Caki2 (cell line): ENCODE measurements around the gene HBEGF. TPM values are rescaled to one million over a fixed set of nuclear protein-coding genes. Genes with fewer than 3 reads are reported as not detected.

Experiments used
- DNase-seq: peaks from one replicate; pipeline ENCODE4 v3.0.0-alpha.2; 2015; ENCODE audit warnings: low read depth
- in situ Hi-C: cut with HindIII; loops from 2 replicates; pipeline ENCODE4 v1.10.0; 2016; ENCODE audit warnings: low sequenced_read_pairs, low pct_unique_long_range_greater_than_20kb, mixed read lengths
- total RNA-seq: library from RNA; depleted of rRNA; stranded (reverse); fragments of >200 nt; shearing (Covaris generic); gene quantifications from 2 replicates; pipeline ENCODE4 v1.2.3, GENCODE V29; 2014; ENCODE audit warnings: low replicate concordance; rRNA removed

Gene HBEGF, protein sequence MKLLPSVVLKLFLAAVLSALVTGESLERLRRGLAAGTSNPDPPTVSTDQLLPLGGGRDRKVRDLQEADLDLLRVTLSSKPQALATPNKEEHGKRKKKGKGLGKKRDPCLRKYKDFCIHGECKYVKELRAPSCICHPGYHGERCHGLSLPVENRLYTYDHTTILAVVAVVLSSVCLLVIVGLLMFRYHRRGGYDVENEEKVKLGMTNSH
- 1.8 and 5.8 TPM in 2 replicates for total RNA-seq

DNA sequence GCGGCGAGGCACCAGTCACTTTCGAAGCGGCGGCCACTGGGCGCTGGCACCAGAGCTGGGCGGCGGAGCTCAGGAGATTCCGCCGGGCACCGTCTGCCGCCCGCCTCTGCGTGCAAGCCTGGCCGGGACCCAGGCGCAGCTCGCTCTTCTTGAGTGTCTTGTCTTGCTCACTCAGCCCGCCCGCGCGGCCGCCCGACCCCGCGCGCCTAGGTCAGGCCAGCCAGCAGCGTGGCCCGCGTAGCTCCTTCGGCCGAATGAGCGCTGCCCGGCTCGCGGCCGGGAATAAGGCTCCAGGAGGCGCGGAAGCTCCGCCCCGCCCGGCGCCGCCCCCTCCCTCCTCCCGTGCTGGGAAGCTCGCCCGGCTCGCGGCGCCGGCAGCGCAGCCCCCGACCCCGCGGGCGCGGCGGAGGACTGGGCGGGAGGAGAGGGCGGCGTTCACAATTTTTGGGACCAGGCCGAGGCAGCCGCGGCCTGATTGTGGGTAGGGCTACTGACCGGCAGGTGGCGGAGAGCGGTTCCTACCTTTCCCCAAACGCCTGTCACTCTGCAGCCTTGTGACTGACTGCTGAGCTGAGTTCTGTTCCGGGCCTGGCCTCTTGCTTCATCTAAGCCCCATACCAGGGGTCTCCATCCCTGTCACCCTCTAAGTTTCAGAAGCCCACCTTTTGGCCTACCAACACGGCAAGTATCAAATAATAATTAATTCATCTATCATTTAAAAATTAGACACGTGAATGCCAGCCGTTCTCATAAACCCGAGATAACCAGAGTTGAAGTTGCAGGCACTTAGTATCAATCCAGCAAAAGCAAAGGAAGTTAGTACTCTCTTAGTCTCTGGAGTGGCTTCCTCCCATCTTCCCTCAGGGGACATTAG is at the start of gene HBEGF:
TSS of gene HBEGF (minus strand) at position 256 of the 874 bp plus-strand sequence. CDS start 275 bp downstream, outside the sequence.
- in situ Hi-C loops = no loop called here
- peak; percentile 72 for DNase-seq

DNA sequence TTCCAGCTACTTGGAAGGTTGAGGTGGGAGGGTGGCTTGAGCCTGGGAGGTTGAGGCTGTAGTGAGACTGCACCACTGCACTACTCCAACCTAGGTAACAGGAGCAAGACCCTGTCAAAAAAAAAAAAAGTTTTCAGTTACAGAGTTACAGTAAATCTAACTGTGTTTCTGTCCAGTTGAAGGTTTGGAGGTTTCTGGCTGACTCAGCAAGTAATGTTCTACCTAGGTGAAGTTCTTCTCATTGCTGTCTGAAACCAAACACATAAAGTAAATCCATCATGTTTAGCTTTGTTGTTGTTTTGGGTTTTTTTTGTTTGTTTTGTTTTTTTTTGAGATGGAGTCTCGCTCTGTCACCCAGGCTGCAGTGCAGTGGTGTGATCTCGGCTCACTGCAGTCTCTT is 47.3 kb upstream of the HBEGF start:
- in situ Hi-C loops = no loop called here
- DNase-seq = no peak

DNA sequence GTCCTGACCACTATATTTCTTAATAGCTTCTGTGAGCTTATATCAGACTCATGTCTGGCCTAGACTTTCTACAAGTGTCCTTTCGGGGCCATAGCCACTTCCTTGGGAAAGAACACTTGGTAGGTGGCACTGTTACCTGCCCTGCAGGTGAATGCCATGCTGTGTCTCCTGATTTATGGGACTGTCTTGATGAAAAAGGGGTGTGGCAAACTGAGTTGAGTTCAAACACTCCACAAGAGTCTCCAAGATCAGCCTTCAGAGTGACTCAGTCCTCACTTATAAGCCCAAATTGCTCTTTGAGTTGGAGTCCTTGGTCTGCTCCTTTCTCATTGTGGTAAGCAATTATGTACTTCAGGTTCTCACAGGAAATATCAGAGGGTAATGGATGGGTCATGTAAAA is 45.3 kb upstream of the HBEGF start:
- in situ Hi-C loops = no loop called here
- DNase-seq = no peak

DNA sequence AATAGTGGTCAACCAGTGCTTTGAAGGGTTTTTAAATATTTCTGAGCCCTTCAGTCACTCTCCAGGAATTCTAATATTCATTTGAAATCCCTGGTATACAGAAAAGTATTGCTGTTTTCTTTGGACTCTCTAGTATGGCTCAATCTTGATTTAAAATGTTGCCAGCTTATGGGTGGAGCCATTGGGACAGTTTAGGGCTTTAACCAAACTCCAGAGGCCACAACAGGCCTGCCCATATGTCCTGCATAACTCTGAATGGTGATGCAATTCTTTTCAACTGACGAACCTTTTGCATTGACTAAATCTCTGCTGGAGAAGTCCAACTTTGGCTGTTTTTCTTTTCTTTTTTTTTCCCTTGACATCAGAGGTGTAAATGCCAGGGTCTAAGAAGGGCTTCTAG is 44.9 kb upstream of the HBEGF start:
- in situ Hi-C loops = no loop called here

DNA sequence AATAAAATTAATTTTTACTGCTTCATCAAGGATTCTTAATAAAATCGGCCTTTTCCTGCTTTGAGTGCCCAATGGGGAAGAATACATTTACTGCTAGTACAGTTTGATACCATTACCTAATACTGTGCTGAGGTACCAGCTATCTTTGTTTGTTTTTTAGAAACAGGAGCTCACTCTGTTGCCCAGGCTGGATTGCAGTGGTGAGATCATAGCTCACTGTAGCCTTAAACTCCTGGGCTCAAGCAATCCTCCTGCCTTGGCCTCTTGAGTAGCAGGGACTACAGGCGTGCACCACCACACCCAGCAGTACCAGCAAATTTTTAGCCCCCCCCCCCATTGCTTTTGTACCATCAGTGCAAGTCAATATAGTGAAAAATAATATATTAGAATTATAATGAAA is 41.6 kb upstream of the HBEGF start:
- in situ Hi-C loops = no loop called here

More for the DNA sequence above, 44.9 kb upstream of the HBEGF start:
- no peak for DNase-seq

DNA sequence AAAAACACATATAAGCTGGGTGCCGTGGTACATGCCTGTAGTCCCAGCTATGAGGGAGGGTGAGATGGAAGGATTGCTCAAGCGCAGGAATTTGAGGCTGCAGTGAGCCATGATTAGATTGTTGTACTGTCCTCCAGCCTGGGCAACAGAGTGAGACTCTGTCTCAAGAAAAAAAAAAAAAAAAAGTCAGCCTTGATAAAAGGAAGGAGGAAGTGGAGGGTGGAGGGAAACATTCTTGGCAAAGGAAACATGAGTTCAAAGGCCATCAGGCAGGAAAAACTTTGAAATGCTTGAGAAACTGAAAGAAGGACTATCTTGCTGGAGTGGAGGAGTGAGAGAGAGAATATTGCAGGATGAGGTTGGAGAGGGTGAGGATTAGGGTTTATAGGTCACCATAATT is 36.9 kb upstream of the HBEGF start:
- DNase-seq = no peak
- in situ Hi-C loops = no loop called here

More for the DNA sequence above, 41.6 kb upstream of the HBEGF start:
- DNase-seq = no peak

DNA sequence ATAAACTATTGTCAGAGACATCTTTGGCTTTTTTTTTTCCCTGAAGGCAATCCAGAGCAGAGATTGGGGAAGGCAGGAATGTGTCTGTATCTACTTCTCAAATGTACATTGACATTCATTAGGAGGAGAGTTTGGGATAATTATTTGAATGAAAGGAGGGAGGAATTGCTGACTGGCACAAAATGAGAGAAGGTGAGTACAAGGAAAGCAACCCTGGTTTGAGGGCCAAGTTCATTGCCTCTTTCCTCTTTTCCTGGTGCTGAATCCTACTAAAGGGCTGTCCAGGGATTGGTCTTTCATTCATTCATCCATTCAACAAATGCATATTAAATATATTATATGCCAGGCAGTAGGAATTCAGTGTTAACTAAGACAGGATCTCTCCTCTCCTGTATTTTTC is 36.5 kb upstream of the HBEGF start:
- DNase-seq = no peak
- in situ Hi-C loops = no loop called here

DNA sequence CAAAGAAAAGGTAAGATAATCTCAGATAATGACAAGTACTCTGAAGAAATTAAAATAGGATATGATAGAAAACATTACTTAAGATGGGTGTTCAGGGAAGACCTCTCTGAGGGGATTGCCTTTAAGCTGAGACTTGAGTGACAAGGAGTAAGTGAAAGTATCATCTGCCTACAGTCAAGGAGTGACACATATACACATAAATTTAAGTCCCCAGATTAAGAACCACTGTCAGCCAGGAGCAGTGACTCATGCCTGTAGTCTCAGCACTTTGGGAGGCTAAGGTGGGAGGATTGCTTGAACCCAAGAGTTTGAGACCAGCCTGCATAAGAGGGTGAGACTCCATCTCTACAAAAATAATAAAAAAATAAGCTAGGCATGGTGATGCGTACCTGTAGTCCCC is 35.6 kb upstream of the HBEGF start:
- in situ Hi-C loops = no loop called here
- DNase-seq = no peak

DNA sequence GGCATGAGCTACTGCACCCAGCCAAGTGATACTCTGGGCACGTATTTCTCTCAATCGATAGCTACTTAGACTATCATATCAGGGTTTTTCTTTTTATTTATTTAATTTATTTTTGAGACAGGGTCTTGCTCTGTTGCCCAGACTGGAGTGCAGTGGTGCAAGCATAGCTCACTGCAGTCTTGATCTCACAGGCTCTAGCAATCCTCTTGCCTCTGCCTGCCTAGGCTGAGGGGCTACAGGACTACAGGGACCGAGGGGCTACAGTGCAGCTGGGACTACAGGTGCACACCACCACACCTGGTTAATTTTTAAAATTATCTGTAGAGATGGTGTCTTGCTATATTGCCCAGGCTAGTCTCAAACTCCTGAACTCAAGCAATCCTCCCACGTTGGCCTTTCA is 34.9 kb upstream of the HBEGF start:
- no peak for DNase-seq
- in situ Hi-C loops = no loop called here

DNA sequence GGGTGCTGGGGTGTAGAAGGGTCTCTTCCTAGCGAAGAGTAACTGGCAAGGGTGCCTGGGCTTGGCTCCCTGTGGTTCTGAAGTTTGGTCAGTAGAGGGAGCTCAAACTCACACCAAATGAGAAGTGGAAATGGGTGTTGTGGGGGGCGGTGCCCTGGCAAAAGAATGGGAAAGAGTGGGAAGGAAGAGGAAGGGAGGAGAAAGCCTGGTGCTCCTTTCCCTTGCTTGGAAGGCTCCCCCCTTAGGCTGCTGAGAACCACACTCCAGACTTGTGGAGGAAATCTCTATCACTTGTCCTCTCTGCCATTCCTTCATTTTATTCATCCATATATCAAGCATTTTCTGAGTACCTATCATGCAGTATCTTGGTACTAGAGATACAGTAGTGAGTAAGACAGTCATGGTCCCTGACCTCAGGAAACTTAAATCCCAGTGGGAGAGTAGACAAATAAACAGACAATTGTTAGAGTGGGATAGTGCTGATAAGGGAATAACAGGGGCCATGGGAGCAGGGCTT is 26.6 kb upstream of the HBEGF start:
- DNase-seq = peak; percentile 66
- in situ Hi-C loops = no loop called here

DNA sequence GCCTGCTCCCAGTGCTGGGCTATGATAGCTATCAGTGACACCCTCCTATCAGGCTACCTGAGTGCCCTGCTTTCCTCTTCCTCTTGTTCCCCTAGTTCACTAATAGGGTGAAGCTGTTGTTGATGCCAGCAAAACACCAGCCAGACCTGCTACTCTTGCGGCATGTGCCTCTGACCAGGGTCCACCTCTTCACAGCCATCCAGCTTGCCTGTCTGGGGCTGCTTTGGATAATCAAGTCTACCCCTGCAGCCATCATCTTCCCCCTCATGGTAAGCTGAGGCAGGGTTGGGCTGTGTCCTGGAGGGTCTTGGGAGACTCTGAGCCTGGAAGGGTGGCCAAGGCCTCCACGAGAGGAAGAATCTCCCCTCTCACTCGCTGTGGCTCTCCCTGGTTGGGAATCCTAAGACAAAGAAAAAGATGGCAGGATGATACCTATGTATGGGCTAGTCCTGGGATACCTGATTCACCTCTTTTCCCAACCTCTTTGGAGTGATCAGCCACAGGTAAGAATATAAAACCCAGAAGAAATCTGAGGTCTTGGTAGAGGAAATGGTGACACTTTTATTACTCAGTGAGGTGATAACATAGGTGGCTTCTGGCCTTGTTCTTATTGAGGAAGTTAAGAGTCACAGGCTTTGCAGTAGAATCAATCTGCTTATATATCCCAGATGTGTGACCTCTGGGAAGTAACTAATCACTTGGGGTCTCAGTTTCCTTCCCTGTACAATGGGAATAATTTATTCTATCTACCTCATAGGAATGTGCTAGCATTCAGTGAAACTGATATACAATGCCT is 25.2 kb upstream of the HBEGF start:
- no peak for DNase-seq
- in situ Hi-C loops = no loop called here

DNA sequence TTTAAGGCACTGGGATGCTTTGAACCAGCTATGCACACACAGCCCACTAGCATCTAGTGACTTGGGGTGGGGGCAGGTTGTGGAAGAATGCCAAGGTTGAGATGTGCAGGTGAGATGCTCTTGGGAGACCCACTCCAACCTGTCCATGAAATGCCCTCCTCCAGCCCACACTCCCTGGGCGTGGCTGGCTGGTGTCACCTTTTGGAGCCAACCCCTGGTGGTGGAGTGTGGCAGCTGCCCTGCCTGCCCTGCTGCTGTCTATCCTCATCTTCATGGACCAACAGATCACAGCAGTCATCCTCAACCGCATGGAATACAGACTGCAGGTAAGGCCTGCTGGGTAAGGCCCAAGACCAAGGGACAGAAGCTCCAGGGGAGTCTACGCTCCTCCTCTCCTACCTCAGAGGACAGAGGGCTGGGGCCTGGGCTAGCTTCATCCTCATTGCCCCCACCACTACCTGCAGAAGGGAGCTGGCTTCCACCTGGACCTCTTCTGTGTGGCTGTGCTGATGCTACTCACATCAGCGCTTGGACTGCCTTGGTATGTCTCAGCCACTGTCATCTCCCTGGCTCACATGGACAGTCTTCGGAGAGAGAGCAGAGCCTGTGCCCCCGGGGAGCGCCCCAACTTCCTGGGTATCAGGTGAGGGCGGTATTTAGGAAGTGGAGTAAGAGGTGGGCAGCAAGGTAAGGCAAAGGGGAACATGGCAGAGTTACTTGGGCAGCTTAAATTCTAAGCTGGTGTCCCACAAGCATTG is 21.0 kb upstream of the HBEGF start:
- DNase-seq = no peak
- in situ Hi-C loops = no loop called here

DNA sequence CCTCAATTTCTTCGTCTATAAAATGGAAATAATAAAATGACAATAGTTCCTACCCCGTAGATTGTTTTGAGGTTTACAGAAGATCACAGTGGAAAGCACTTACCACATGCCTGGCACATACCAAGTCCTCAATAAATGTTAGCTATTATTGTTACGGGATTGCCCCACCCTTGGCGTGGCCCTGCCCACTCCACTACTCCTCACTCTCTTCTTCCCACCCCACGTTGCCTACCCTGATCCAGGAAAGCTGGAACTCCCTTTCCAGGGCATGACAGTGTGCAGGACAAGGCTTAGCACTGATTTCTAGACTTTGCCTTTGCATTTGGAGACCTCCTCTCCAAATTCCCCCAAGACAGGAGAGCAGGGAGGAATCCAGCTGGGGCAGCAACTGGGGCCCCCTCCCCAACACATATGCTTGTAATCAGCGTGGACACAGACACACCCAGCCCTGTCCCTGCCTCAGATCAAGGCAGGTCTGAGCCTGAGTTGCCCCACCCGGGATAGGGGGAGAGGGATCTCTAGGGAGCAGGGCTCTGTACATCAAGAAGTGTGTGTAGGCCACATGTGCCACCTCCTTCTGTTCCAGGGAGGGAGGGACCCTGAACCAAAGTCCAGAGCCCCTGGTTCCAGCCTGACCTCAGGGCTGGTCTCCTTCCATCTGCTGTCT is 20.3 kb upstream of the HBEGF start:
- in situ Hi-C loops = no loop called here

DNA sequence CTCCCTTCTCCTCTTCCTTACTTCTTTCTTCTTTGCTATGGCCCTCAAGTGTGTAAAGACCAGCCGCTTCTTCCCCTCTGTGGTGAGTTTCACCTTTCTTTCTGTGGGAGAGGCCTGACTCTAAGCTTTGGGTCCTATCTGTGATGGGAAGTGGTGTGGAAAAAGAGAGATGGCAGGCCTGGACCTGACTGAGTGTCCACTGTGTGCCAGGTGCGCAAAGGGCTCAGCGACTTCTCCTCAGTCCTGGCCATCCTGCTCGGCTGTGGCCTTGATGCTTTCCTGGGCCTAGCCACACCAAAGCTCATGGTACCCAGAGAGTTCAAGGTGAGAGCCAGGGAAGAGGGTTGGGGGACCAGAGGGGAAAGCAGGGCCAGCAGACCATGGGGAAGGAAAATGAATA is 19.5 kb upstream of the HBEGF start:
- in situ Hi-C loops = no loop called here
- DNase-seq = no peak

More for the DNA sequence above, 20.3 kb upstream of the HBEGF start:
- no peak for DNase-seq

DNA sequence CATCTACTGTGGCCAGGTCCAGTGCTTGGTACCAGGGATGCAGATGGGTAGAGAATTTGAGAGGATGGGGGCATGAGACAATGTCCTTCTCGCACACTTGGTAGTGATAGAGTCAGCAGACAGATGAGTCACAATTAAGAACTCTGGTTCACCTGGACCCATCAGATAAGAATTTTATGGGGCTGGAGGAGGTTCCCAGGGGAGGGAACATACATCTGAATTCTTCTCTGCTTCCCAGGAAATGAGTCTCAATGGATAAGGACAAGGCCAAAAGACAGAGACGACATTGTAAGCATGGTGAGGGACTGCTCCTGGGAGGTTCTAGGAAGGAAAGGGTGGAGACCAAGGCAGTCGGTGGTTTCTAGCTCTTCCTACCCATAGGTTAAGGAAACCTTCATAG is 18.9 kb upstream of the HBEGF start:
- in situ Hi-C loops = no loop called here
- no peak for DNase-seq

DNA sequence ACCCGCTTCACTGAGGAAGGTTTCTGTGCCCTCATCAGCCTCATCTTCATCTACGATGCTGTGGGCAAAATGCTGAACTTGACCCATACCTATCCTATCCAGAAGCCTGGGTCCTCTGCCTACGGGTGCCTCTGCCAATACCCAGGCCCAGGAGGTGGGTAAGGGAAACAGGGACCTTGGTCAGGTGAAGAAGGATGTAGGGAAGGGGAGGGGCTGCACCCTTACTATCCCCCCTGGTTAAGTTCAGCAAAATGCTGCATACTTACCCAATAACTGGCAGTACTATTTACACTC is 18.0 kb upstream of the HBEGF start:
- no peak for DNase-seq
- in situ Hi-C loops = no loop called here

DNA sequence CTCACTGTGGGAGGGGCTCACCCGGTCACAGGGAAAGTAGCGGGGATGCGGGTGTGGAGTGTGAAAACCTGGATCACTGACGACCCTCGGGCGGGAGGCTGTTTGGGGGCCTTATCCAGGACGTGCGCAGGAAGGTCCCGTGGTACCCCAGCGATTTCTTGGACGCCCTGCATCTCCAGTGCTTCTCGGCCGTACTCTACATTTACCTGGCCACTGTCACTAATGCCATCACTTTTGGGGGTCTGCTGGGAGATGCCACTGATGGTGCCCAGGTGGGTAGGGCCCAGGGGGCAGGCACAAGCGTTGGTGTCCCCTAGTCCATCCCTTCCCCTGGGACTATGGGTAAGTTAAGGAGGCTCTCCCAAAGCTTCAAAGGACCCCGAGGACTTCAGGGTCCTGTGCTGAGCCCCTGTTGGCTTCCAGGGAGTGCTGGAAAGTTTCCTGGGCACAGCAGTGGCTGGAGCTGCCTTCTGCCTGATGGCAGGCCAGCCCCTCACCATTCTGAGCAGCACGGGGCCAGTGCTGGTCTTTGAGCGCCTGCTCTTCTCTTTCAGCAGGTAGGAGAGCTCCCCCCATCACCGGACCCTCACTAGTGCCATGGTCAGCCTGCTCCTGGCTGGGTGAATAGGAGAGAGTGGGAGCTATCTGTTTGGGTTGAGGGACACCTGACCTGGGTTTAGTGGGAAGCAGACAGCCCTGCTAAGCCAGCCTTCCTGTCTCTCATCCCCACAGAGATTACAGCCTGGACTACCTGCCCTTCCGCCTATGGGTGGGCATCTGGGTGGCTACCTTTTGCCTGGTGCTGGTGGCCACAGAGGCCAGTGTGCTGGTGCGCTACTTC is 17.4 kb upstream of the HBEGF start:
- DNase-seq = no peak
- in situ Hi-C loops = no loop called here
